HG02763 (cell line): Measurements from ENCODE around the gene ARHGAP5.

Experiments
- ATAC-seq: cut with Tn5 transposase; IDR thresholded peaks from one replicate; pipeline ENCODE4 v1.9.1; 2021; ENCODE audit warnings: mild to moderate bottlenecking, moderate library complexity; ENCODE audit not compliant: unreplicated experiment

Gene ARHGAP5

DNA sequence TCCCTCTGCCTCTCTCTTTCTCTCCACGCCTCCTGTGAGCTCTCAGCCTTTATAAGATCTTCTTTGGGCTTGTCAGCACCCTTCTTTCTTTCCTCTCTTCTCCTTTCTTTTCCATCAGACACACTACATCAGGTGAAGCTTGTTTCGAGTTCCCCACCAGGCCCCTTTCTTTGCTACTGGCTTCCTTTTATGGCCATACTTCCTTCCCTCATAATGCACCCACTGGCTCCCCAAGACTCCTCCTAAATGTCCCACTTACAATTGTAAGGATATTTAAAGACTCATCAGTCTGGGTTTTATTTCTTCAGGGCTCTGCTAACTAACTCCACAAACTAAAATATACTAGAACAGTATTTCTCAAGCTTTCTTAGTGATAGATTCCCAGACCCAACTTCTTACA lies 129.4 kb downstream of the ARHGAP5 start:
- ATAC-seq, result no peak

DNA sequence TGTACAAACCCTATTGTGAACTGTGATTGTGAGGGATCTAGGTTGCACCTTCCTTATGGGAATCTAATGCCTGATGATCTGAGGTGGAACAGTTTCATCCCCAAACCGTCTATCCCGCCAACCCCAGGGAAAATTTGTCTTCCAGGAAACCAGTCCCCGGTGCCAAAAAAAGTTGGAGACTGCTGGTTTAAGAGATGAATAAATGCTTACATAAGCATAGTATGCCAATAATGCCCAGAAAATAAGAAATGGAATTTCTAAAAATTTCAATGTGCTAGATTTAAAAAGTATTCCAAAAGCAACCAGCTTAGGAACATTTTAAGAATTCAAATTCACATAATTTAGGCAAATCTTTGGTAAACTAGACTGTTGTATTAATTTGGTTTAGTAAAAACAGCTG lies 131.4 kb downstream of the ARHGAP5 start:
- no peak for ATAC-seq
